ENCODE measurements around the gene COX4I2.

The COX4I2 gene

GRCh38 chr20:31684153-31685015 lies 46.7 kb downstream of the COX4I2 start:
- H3K4me3 ChIP-seq (ENCODE audit: severe bottlenecking) = no peak overlapping the region
- no peak for TF ChIP-seq CTCF (IDR thresholded peaks at IDR 0.05; ENCODE audit: poor library complexity, severe bottlenecking)
- ATAC-seq (ENCODE audit: low read depth) (peak; percentile 3; the same call in 2 of the 3 replicates), DNase-seq (ENCODE audit: low spot score) (no peak)
- peaks cover 98% of the 10 kb centered on the region for H3K36me3 ChIP-seq (ENCODE audit: low read depth)
- peaks cover 24% of the 10 kb centered on the region for H3K4me1 ChIP-seq (ENCODE audit: insufficient read depth, poor library complexity, severe bottlenecking)
- peak overlapping the region; percentile 66 for H3K27ac ChIP-seq (ENCODE audit: poor library complexity, severe bottlenecking)
- no peaks in the 10 kb centered on the region for H3K27me3 ChIP-seq (ENCODE audit: insufficient read depth, poor library complexity, severe bottlenecking)
- H3K9me3 ChIP-seq (ENCODE audit: severe bottlenecking) = no peaks in the 10 kb centered on the region

- DNase-seq (ENCODE audit: low spot score) (no peak), ATAC-seq (ENCODE audit: low read depth) (no peak)
- H3K4me1 ChIP-seq (ENCODE audit: insufficient read depth, poor library complexity, severe bottlenecking) = peaks cover 14% of the 10 kb centered on the region
- no peak for TF ChIP-seq CTCF (IDR thresholded peaks at IDR 0.05; ENCODE audit: poor library complexity, severe bottlenecking)
- H3K36me3 ChIP-seq (ENCODE audit: low read depth) = peaks cover 98% of the 10 kb centered on the region
- no peaks in the 10 kb centered on the region for H3K9me3 ChIP-seq (ENCODE audit: severe bottlenecking)
- peak overlapping the region; percentile 0 for H3K27ac ChIP-seq (ENCODE audit: poor library complexity, severe bottlenecking)
- H3K27me3 ChIP-seq (ENCODE audit: insufficient read depth, poor library complexity, severe bottlenecking) = no peaks in the 10 kb centered on the region
- no peak overlapping the region for H3K4me3 ChIP-seq (ENCODE audit: severe bottlenecking)
Measured at GRCh38 chr20:31685853-31686643, 48.3 kb downstream of the COX4I2 start.

GRCh38 chr20:31687777-31688176 lies 50.1 kb downstream of the COX4I2 start:
- H3K27me3 ChIP-seq (ENCODE audit: insufficient read depth, poor library complexity, severe bottlenecking) = no peaks in the 10 kb centered on the region
- no peak for TF ChIP-seq CTCF (IDR thresholded peaks at IDR 0.05; ENCODE audit: poor library complexity, severe bottlenecking)
- no peaks in the 10 kb centered on the region for H3K9me3 ChIP-seq (ENCODE audit: severe bottlenecking)
- ATAC-seq (ENCODE audit: low read depth) (no peak), DNase-seq (ENCODE audit: low spot score) (no peak)
- peak overlapping the region; percentile 0 for H3K27ac ChIP-seq (ENCODE audit: poor library complexity, severe bottlenecking)
- H3K4me1 ChIP-seq (ENCODE audit: insufficient read depth, poor library complexity, severe bottlenecking) = peaks cover 25% of the 10 kb centered on the region
- H3K36me3 ChIP-seq (ENCODE audit: low read depth) = peaks cover 98% of the 10 kb centered on the region
- no peak overlapping the region for H3K4me3 ChIP-seq (ENCODE audit: severe bottlenecking)

- Histone ChIP-seq H3K4me3 (ENCODE audit: severe bottlenecking) (no peak overlapping the region), H3K27ac (ENCODE audit: poor library complexity, severe bottlenecking) (peak overlapping the region; percentile 99), H3K36me3 (ENCODE audit: low read depth) (peaks cover 96% of the 10 kb centered on the region), H3K9me3 (ENCODE audit: severe bottlenecking) (no peaks in the 10 kb centered on the region), H3K4me1 (ENCODE audit: insufficient read depth, poor library complexity, severe bottlenecking) (peaks cover 25% of the 10 kb centered on the region), H3K27me3 (ENCODE audit: insufficient read depth, poor library complexity, severe bottlenecking) (no peaks in the 10 kb centered on the region)
- ATAC-seq (ENCODE audit: low read depth) (no peak), DNase-seq (ENCODE audit: low spot score) (no peak)
- TF ChIP-seq CTCF (IDR thresholded peaks at IDR 0.05; ENCODE audit: poor library complexity, severe bottlenecking) = no peak
Measured at GRCh38 chr20:31689141-31689540, 51.4 kb downstream of the COX4I2 start.

Data from RWPE2 (cell line).